ENCODE results near the gene KDM6A. TPM values are rescaled to one million over a fixed set of nuclear protein-coding genes. Genes with fewer than 3 reads are reported as not detected.

The KDM6A gene
- total RNA-seq, 4 donors from 2014 or later, result 20.5 to 47.0 (median 33.0) TPM

GRCh38 chrX:44992775-44993174 lies 119.8 kb downstream of the KDM6A start:
- no peak for TF ChIP-seq CTCF (IDR thresholded peaks at IDR 0.05; ENCODE audit: low read depth)

GRCh38 chrX:44996277-44996676 lies 123.3 kb downstream of the KDM6A start:
- TF ChIP-seq CTCF (IDR thresholded peaks at IDR 0.05; ENCODE audit: low read depth), result no peak

- TF ChIP-seq CTCF (IDR thresholded peaks at IDR 0.05; ENCODE audit: low read depth), result no peak
Observed at GRCh38 chrX:44997282-44997812, 124.4 kb downstream of the KDM6A start.

- TF ChIP-seq CTCF (IDR thresholded peaks at IDR 0.05; ENCODE audit: low read depth), result no peak
Observed at GRCh38 chrX:44997888-44998287, 124.9 kb downstream of the KDM6A start.

GRCh38 chrX:45001048-45001447 lies 128.1 kb downstream of the KDM6A start:
- no peak for TF ChIP-seq CTCF (IDR thresholded peaks at IDR 0.05; ENCODE audit: low read depth)

- TF ChIP-seq CTCF (IDR thresholded peaks at IDR 0.05; ENCODE audit: low read depth), result no peak
Observed at GRCh38 chrX:45003085-45003484, 130.1 kb downstream of the KDM6A start.

GRCh38 chrX:45006002-45006800 lies 133.2 kb downstream of the KDM6A start:
- TF ChIP-seq CTCF (IDR thresholded peaks at IDR 0.05; ENCODE audit: low read depth), result no peak
